ENCODE measurements around the gene RASGEF1B.

The RASGEF1B gene

DNA sequence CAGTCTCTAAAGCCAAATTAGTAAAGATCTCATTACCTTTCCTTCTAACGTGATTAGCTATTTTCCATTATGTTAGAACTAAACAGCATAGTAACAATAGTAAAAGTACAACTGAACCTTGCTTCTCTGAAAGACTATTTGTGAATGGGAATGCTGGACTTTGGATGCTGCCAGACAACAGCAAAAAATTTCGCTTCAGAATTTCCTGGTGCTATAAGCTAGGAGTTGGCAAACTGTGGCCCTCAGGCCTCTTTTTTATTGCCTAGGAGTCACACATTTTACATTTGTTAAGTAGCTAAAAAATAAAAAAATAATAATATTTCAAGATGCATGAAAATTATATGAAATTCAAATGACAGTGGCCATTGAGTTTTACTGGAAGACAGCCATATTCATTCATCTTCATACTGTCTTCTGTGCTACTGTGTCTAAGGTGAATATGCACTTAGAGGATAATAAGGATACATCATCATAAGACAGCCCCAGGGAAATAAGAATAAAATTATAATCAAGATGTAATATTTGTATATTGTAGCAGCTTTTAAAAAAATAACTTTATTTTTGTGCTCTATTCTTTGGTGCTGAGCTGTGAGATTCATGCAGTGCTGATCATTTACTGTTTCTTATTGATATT lies 34.6 kb downstream of the RASGEF1B start:
- H3K9me3 Mint-ChIP-seq (ENCODE audit: low read depth) = no peaks in the 10 kb centered on the region
- no peaks in the 10 kb centered on the region for H3K4me1 Mint-ChIP-seq (ENCODE audit: low read depth)
- H3K27me3 Mint-ChIP-seq = no peaks in the 10 kb centered on the region
- H3K4me3 Mint-ChIP-seq = no peak overlapping the region
- no peak overlapping the region for H3K27ac Mint-ChIP-seq
- H3K36me3 Mint-ChIP-seq = peaks cover 19% of the 10 kb centered on the region

- Mint-ChIP-seq H3K27ac (no peak overlapping the region), H3K4me3 (no peak overlapping the region), H3K4me1 (ENCODE audit: low read depth) (no peaks in the 10 kb centered on the region), H3K27me3 (no peaks in the 10 kb centered on the region), H3K36me3 (peaks cover 17% of the 10 kb centered on the region), H3K9me3 (ENCODE audit: low read depth) (no peaks in the 10 kb centered on the region)
Measured at GRCh38 chr4:81436096-81436495, 35.6 kb downstream of the RASGEF1B start.

- Mint-ChIP-seq H3K27me3 (no peaks in the 10 kb centered on the region), H3K27ac (no peak overlapping the region), H3K36me3 (peaks cover 11% of the 10 kb centered on the region), H3K4me3 (no peak overlapping the region), H3K4me1 (ENCODE audit: low read depth) (no peaks in the 10 kb centered on the region), H3K9me3 (ENCODE audit: low read depth) (no peaks in the 10 kb centered on the region)
Measured at GRCh38 chr4:81432825-81433224, 38.9 kb downstream of the RASGEF1B start.

DNA sequence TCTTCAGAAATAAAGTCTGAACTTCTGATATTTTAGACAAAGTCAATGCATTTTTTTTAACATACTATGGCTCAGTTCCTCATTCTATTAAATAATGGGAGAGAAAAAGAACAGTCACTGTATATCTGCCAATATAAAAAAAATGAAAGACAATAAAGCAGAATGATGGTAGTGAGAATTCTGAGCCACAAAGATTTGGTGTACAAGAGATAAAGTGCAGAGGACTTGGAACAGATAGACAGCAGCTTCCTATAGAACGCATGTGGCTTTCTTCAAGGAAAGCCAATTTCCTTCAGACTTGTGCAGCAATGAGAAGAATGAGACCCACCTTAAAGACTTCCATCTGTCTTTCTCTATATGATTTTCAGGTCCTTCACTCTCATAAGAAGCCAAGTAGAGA lies 39.7 kb downstream of the RASGEF1B start:
- Mint-ChIP-seq H3K27me3 (no peaks in the 10 kb centered on the region), H3K4me3 (no peak overlapping the region), H3K4me1 (ENCODE audit: low read depth) (no peaks in the 10 kb centered on the region), H3K36me3 (peaks cover 11% of the 10 kb centered on the region), H3K9me3 (ENCODE audit: low read depth) (no peaks in the 10 kb centered on the region), H3K27ac (no peak overlapping the region)

DNA sequence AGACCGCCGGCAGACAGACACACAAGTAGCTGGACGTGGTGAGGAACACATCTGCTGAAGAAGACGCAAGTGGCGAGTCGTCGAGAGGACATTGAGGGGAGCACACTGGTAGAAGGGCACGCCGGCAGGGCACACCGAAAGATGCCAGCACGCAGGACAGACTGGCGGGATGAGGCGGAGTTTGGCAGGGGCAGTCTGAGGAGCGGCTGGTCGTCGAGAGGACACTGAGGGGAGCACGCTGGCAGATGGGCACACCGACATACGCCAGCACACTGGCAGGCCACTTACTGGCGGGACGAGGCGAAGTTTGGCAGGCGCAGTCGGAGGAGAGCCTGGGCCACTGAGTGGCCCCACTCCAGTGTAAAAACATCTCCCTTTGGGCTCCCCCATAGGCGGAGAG lies 42.1 kb downstream of the RASGEF1B start:
- no peaks in the 10 kb centered on the region for H3K9me3 Mint-ChIP-seq (ENCODE audit: low read depth)
- no peaks in the 10 kb centered on the region for H3K27me3 Mint-ChIP-seq
- H3K4me3 Mint-ChIP-seq = no peak overlapping the region
- peaks cover 12% of the 10 kb centered on the region for H3K36me3 Mint-ChIP-seq
- H3K4me1 Mint-ChIP-seq (ENCODE audit: low read depth) = no peaks in the 10 kb centered on the region
- peak overlapping the region; percentile 28 for H3K27ac Mint-ChIP-seq

- Mint-ChIP-seq H3K4me3 (no peak overlapping the region), H3K27me3 (no peaks in the 10 kb centered on the region), H3K27ac (no peak overlapping the region), H3K4me1 (ENCODE audit: low read depth) (no peaks in the 10 kb centered on the region), H3K9me3 (ENCODE audit: low read depth) (no peaks in the 10 kb centered on the region), H3K36me3 (peaks cover 12% of the 10 kb centered on the region)
Measured at GRCh38 chr4:81429031-81429430, 42.7 kb downstream of the RASGEF1B start.

DNA sequence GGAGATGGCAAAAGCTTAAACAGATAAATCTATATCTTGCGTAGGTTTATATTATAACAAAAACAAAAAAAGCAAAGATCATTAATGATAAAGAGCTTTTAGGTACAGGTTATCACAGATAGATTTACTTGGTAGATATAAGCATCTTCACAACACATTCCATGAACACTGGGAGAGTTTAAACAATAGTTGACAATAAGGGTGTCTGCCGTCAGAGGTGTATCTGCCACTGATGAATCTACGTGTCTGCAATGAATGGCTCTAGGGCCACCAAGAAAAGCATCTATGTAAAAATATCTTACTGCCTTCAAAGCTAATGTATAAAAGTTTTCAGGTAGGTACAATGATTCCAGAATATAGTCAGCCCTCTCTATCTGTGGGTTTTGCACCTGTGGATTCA lies 43.7 kb downstream of the RASGEF1B start:
- Mint-ChIP-seq H3K27ac (no peak overlapping the region), H3K4me1 (ENCODE audit: low read depth) (peaks cover 2% of the 10 kb centered on the region), H3K4me3 (no peak overlapping the region), H3K9me3 (ENCODE audit: low read depth) (no peaks in the 10 kb centered on the region), H3K36me3 (peaks cover 12% of the 10 kb centered on the region), H3K27me3 (no peaks in the 10 kb centered on the region)

- Mint-ChIP-seq H3K9me3 (ENCODE audit: low read depth) (no peaks in the 10 kb centered on the region), H3K4me3 (no peak overlapping the region), H3K27me3 (no peaks in the 10 kb centered on the region), H3K4me1 (ENCODE audit: low read depth) (peaks cover 3% of the 10 kb centered on the region), H3K27ac (no peak overlapping the region), H3K36me3 (peaks cover 12% of the 10 kb centered on the region)
Measured at GRCh38 chr4:81427344-81427821, 44.3 kb downstream of the RASGEF1B start.

DNA sequence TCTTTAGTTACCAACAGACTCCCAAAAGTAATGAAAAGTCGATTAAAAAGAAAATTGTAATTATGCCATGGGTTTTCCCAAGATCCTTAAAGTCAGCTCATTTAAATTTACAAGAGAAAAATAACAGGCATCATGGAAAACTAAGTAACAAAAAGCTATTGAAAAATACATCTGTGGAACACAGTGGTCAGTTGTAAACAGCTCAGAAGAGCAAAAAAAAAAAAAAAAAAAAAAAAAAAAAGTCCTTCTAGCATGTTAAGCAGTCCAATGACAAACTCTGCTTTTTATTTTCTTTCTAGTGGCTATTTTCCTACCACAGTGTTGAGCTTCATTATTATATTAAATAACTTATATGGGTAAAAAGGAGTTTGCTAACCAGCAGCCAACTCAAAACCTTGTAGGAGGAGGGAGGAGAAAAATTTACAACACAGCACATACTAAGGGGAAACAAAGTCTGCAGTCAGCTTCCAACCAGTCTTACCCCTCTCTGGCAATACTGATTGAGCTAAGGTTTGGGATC lies 44.9 kb downstream of the RASGEF1B start:
- Mint-ChIP-seq H3K27ac (no peak overlapping the region), H3K9me3 (ENCODE audit: low read depth) (no peaks in the 10 kb centered on the region), H3K4me1 (ENCODE audit: low read depth) (peaks cover 5% of the 10 kb centered on the region), H3K27me3 (no peaks in the 10 kb centered on the region), H3K4me3 (no peak overlapping the region), H3K36me3 (peaks cover 12% of the 10 kb centered on the region)

- Mint-ChIP-seq H3K36me3 (peaks cover 12% of the 10 kb centered on the region), H3K4me1 (ENCODE audit: low read depth) (peaks cover 6% of the 10 kb centered on the region), H3K27ac (no peak overlapping the region), H3K4me3 (no peak overlapping the region), H3K9me3 (ENCODE audit: low read depth) (no peaks in the 10 kb centered on the region), H3K27me3 (no peaks in the 10 kb centered on the region)
Measured at GRCh38 chr4:81424816-81425755, 46.6 kb downstream of the RASGEF1B start.

DNA sequence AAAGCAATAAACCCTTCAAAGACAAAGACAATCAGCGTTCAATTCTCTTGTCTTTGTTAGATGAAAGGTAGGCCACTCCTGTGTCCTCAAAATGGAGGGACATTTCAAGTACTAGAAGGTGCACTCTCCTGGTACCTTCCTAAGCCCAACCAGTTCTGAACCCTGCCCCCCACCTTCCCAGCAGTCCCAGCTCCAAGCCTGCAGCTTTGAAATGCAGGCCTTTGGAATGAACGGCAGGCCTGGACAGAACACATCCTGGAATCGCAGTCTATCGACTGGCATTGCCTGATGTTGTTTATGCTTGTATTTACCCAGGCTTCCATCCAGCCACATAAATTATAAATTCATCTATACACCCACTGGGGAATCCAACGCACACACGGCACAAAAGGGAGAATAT lies 47.4 kb downstream of the RASGEF1B start:
- Mint-ChIP-seq H3K9me3 (ENCODE audit: low read depth) (no peaks in the 10 kb centered on the region), H3K4me3 (no peak overlapping the region), H3K27me3 (no peaks in the 10 kb centered on the region), H3K27ac (no peak overlapping the region), H3K36me3 (peaks cover 8% of the 10 kb centered on the region), H3K4me1 (ENCODE audit: low read depth) (peaks cover 6% of the 10 kb centered on the region)

DNA sequence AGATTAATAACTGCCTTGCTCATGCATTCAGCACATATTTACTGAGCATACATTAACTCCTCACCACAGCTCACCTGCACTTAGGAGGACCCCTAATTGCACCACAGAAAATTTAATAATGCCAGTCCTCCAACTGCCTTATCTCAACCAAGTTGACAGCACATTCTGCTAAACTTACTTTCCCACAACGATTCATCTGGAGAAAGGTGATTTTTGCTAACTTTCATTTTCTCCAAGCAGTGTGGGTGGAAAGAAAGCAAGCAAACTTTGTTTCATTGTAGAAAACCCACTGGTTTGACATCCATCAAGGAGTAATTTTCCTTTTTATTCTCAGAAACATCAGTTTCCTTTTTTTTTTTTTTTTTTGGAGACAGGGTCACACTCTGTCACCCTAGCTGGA lies 49.1 kb downstream of the RASGEF1B start:
- Mint-ChIP-seq H3K9me3 (ENCODE audit: low read depth) (no peaks in the 10 kb centered on the region), H3K36me3 (peaks cover 3% of the 10 kb centered on the region), H3K4me3 (no peak overlapping the region), H3K27ac (no peak overlapping the region), H3K4me1 (ENCODE audit: low read depth) (peaks cover 6% of the 10 kb centered on the region), H3K27me3 (no peaks in the 10 kb centered on the region)

DNA sequence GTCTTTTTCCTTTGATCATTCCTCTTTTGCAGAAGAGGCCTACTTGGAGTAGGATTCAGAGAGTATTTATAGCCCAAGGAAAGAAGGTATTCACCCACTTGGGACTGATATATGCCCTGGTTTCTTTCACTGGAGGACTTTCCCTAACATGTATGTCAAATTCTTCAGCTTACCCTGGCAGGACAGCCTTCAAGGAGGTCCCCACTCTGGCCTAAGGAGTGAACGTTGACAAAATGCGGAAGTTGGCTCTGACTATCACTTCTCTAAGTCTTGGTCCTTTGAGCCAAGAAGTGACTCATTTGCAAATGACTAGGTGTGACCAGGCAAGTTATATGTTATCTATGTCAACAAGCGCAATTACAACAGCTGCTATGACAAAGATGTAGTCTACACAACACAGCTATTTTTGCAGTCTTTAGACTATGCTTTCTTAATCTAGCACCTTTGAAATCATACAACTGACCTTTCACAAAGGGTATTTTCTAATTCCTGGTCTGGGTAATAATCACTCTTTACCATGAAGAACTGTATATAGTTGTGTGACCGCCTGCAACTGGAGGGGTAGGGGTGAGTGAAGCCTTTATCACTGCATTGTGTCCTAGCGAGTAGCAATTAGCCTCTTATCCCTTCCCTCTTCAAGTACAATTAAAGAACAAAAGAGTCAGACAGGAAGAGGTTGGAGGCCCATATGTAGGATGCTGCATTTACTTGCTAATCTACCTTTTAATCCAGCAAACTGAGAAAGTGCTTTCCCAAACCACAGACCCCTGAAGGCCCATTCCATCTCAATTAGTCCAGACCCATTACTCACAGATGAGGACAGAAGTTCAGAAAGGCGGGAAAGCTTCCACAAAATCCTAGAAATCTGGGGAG lies 50.1 kb downstream of the RASGEF1B start:
- Mint-ChIP-seq H3K27ac (no peak overlapping the region), H3K27me3 (no peaks in the 10 kb centered on the region), H3K36me3 (peaks cover 3% of the 10 kb centered on the region), H3K4me1 (ENCODE audit: low read depth) (peaks cover 6% of the 10 kb centered on the region), H3K4me3 (no peak overlapping the region), H3K9me3 (ENCODE audit: low read depth) (no peaks in the 10 kb centered on the region)

DNA sequence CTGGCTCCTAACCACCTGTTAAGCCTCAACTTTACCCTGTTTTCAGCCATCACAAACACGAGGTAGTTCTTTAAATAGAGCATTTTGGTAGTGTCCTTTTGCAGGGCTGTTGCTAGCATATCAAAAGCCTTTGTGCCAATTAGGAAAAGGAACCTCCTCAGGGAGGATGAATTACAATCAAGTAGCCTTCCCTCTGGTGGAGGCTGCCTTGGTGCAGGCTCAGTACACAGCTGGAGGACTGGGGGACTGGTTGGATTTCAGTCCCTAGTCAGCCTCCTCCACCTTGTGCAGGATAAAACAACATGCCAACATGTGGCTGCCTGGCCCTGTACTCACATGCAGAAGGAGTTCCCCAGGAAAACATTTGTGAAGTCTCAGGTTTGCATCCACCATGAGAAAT lies 53.1 kb downstream of the RASGEF1B start:
- H3K9me3 Mint-ChIP-seq (ENCODE audit: low read depth) = no peaks in the 10 kb centered on the region
- no peaks in the 10 kb centered on the region for H3K36me3 Mint-ChIP-seq
- no peak overlapping the region for H3K4me3 Mint-ChIP-seq
- H3K27me3 Mint-ChIP-seq = no peaks in the 10 kb centered on the region
- H3K27ac Mint-ChIP-seq = no peak overlapping the region
- H3K4me1 Mint-ChIP-seq (ENCODE audit: low read depth) = peaks cover 6% of the 10 kb centered on the region
